PFSK-1 (cell line): ENCODE data around the gene S100A12.

Source experiments
- FOXP2 ChIP-seq: optimal IDR thresholded peaks from 2 replicates; pipeline ENCODE3; 2011; ENCODE audit warnings: borderline replicate concordance, control low read depth, inconsistent platforms; ENCODE audit not compliant: insufficient read depth; ENCODE audit errors: extremely low read length, extremely low read depth
- POLR2AphosphoS5 ChIP-seq: IDR thresholded peaks from 2 replicates; pipeline ENCODE4 v1.6.1; 2012; ENCODE audit warnings: low read depth, mild to moderate bottlenecking, control low read depth, low read length, moderate library complexity
- SIN3A ChIP-seq: IDR thresholded peaks from 2 replicates; pipeline ENCODE4 v1.6.1; 2012; ENCODE audit warnings: mild to moderate bottlenecking, low read length, moderate library complexity, borderline replicate concordance; ENCODE audit not compliant: insufficient read depth
- TAF1 ChIP-seq: IDR thresholded peaks from 2 replicates; pipeline ENCODE4 v1.6.1; 2012; ENCODE audit warnings: low read length, control low read depth, borderline replicate concordance; ENCODE audit not compliant: insufficient read depth
- TF ChIP-seq, protein P1 (sequence below), 2 experiments: IDR thresholded peaks; 2 replicates each; pipeline versions ENCODE4 v1.6.1 to v1.8.0; 2011 to 2012; ENCODE audit warnings: low read depth in 2 of 2, low read length in 2 of 2, control low read depth in 1 of 2, inconsistent platforms in 1 of 2, mild to moderate bottlenecking in 1 of 2, moderate library complexity in 1 of 2; ENCODE audit not compliant: insufficient read depth in 1 of 2

DNA sequence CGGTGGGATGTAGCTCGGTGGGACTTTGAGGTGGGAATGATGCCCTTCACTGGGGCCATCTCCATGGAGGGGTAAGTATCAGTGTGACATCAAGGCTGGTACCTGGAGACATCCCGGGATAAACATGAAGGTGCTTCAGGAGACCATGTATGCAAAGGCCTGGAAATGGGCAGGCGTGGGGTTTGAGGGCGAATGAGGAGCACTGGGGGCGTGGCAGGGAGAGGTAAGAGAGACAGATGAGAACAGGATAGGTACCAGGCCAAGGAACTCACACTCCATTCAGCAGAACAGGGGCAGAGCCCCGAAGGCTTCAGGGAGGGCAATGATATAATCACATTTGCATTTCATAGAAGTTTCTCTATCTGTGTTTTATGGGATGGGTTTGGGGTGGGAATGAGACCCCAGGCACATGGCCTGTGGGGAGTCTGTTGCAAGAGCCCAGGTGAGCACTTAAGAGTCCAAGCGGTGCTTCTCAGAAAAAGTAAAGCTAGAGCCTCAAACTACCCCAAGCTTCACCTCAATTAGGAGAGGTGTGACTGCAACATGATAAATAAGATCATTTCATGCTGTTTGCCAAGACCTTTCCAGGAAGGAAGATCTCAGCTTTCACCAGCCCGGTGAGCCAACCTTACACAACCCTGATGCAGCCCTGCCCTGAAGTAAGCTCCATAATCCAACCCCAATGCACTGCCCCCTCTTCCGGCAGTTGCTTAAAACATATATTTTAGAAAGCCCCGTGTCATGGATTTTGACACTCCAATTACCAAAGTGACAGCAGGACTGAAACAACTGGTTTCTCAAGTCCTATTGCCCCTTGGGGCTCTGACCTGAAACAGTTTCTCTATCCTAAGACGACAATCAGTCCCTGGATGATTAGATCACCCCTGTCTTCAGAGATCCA is 10.4 kb downstream of the S100A12 start:
- TF ChIP-seq SIN3A: no peak
- TF ChIP-seq TAF1: no peak
- no peak for TF ChIP-seq POLR2AphosphoS5
- TF ChIP-seq, protein P1, sequence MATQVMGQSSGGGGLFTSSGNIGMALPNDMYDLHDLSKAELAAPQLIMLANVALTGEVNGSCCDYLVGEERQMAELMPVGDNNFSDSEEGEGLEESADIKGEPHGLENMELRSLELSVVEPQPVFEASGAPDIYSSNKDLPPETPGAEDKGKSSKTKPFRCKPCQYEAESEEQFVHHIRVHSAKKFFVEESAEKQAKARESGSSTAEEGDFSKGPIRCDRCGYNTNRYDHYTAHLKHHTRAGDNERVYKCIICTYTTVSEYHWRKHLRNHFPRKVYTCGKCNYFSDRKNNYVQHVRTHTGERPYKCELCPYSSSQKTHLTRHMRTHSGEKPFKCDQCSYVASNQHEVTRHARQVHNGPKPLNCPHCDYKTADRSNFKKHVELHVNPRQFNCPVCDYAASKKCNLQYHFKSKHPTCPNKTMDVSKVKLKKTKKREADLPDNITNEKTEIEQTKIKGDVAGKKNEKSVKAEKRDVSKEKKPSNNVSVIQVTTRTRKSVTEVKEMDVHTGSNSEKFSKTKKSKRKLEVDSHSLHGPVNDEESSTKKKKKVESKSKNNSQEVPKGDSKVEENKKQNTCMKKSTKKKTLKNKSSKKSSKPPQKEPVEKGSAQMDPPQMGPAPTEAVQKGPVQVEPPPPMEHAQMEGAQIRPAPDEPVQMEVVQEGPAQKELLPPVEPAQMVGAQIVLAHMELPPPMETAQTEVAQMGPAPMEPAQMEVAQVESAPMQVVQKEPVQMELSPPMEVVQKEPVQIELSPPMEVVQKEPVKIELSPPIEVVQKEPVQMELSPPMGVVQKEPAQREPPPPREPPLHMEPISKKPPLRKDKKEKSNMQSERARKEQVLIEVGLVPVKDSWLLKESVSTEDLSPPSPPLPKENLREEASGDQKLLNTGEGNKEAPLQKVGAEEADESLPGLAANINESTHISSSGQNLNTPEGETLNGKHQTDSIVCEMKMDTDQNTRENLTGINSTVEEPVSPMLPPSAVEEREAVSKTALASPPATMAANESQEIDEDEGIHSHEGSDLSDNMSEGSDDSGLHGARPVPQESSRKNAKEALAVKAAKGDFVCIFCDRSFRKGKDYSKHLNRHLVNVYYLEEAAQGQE (IDR thresholded peaks at IDR 0.05; ENCODE audit: insufficient read depth in 1 of 2, low read depth in 2 of 2, low read length in 2 of 2): no peak
- TF ChIP-seq FOXP2: no peak
